ENCODE measurements around the gene NDEL1. TPM values are rescaled to one million over a fixed set of nuclear protein-coding genes. Genes with fewer than 3 reads are reported as not detected.

The NDEL1 gene
- total RNA-seq, 1 experiment from 2014 or later = 71.1 TPM

DNA sequence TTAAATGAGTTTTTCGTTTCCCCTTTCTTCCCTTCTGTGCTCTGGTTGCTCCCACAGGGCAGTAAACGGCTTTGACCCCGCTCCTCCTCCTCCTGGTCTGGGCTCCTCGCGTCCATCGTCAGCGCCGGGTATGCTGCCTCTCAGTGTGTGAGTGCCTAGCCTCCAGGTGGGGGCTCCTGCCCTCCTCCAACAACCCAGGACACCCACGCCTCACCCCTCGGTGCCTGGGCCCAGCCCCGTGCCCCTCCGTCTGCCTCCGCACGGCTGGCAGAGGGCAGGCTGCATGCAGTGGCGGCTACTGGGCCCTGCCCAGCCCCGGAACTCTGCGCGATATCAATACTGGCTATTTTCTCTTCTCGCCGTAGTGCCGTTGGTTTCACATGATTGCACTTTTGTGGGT lies 31.2 kb downstream of the NDEL1 start:
- no peak overlapping the region for H3K4me3 ChIP-seq (ENCODE audit: low read depth, low read length, poor library complexity, severe bottlenecking)
- TF ChIP-seq, protein P1, sequence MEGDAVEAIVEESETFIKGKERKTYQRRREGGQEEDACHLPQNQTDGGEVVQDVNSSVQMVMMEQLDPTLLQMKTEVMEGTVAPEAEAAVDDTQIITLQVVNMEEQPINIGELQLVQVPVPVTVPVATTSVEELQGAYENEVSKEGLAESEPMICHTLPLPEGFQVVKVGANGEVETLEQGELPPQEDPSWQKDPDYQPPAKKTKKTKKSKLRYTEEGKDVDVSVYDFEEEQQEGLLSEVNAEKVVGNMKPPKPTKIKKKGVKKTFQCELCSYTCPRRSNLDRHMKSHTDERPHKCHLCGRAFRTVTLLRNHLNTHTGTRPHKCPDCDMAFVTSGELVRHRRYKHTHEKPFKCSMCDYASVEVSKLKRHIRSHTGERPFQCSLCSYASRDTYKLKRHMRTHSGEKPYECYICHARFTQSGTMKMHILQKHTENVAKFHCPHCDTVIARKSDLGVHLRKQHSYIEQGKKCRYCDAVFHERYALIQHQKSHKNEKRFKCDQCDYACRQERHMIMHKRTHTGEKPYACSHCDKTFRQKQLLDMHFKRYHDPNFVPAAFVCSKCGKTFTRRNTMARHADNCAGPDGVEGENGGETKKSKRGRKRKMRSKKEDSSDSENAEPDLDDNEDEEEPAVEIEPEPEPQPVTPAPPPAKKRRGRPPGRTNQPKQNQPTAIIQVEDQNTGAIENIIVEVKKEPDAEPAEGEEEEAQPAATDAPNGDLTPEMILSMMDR (conservative IDR thresholded peaks at IDR 0.05; ENCODE audit: low read depth, low read length) = no peak
- TF ChIP-seq EZH2 (IDR thresholded peaks at IDR 0.05; ENCODE audit: borderline replicate concordance, low read depth, low read length, poor library complexity, severe bottlenecking) = no peak
- ChIA-PET CTCF (no interaction called here), POLR2A (ENCODE audit: low non-redundant PET) (no interaction called here)
- peaks cover 26% of the 10 kb centered on the region for H3K36me3 ChIP-seq (ENCODE audit: insufficient read depth, low read length, poor library complexity, severe bottlenecking)
- no peak overlapping the region for H3K27ac ChIP-seq (ENCODE audit: low read depth, low read length, poor library complexity, severe bottlenecking)
- peaks cover 22% of the 10 kb centered on the region for H3K4me1 ChIP-seq (ENCODE audit: insufficient read depth, low read length, poor library complexity, severe bottlenecking)
- DNase-seq (ENCODE audit: low spot score) = no peak
- BruUV-seq (replicated peaks) = no TSS peak
- no peaks in the 10 kb centered on the region for H3K9me3 ChIP-seq (ENCODE audit: low read depth, low read length, poor library complexity, severe bottlenecking)
- intact Hi-C loops (cut with micrococcal nuclease; ENCODE audit: unreplicated experiment) = no loop called here
- H3K27me3 ChIP-seq (replicated peaks; ENCODE audit: insufficient read depth, low read depth, low read length, poor library complexity) = no peaks in the 10 kb centered on the region

DNA sequence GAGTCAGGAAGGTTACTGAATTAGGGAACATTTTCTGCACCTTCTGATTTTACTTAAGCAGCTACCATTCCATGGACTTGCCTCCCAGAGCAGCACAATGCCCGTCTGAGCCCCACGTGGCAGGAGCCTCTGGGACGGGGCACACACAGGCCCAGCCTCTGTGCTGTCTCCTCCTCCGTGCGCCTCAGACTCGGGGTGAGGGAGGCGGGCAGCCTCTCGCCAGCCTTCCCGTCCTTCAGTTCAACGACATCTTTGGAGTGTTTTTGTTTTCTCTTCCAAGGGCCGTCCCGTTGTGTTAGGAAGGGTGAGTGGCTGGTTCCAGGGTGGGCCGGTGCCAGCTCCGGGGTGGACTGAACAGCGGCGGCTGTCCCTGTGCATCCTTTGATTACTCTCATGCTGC lies 31.8 kb downstream of the NDEL1 start:
- ChIA-PET POLR2A (ENCODE audit: low non-redundant PET) (no interaction called here), CTCF (no interaction called here)
- Histone ChIP-seq H3K36me3 (ENCODE audit: insufficient read depth, low read length, poor library complexity, severe bottlenecking) (peaks cover 32% of the 10 kb centered on the region), H3K27ac (ENCODE audit: low read depth, low read length, poor library complexity, severe bottlenecking) (no peak overlapping the region), H3K4me3 (ENCODE audit: low read depth, low read length, poor library complexity, severe bottlenecking) (no peak overlapping the region), H3K4me1 (ENCODE audit: insufficient read depth, low read length, poor library complexity, severe bottlenecking) (peaks cover 22% of the 10 kb centered on the region), H3K9me3 (ENCODE audit: low read depth, low read length, poor library complexity, severe bottlenecking) (no peaks in the 10 kb centered on the region), H3K27me3 (replicated peaks; ENCODE audit: insufficient read depth, low read depth, low read length, poor library complexity) (no peaks in the 10 kb centered on the region)
- TF ChIP-seq EZH2 (IDR thresholded peaks at IDR 0.05; ENCODE audit: borderline replicate concordance, low read depth, low read length, poor library complexity, severe bottlenecking) = no peak
- TF ChIP-seq, protein P1 (conservative IDR thresholded peaks at IDR 0.05; ENCODE audit: low read depth, low read length) = no peak
- BruUV-seq (replicated peaks) = no TSS peak
- intact Hi-C loops (cut with micrococcal nuclease; ENCODE audit: unreplicated experiment) = no loop called here
- DNase-seq (ENCODE audit: low spot score) = no peak

DNA sequence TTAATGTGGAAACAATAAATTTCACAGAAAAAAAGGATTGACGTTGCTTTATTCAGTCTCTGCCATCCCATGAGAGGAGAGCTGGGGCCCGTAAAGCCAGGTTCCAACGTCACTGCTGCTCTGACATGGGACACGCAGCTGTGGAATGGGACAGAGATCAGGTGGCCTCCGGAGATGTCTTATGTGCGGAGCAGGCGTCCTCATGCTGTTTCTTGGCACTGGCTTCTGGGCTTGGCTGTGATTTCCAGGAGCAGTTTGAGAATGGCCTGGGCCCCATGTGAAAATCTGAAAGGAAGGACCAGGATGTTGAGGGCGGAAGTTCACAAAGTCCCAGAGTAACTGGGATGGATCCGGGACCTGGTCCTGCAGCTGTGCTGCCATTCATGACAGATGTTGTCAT lies 32.4 kb downstream of the NDEL1 start:
- no TSS peak for BruUV-seq (replicated peaks)
- H3K4me1 ChIP-seq (ENCODE audit: insufficient read depth, low read length, poor library complexity, severe bottlenecking) = peaks cover 22% of the 10 kb centered on the region
- no peak overlapping the region for H3K27ac ChIP-seq (ENCODE audit: low read depth, low read length, poor library complexity, severe bottlenecking)
- intact Hi-C loops (cut with micrococcal nuclease; ENCODE audit: unreplicated experiment) = no loop called here
- no peak for DNase-seq (ENCODE audit: low spot score)
- H3K4me3 ChIP-seq (ENCODE audit: low read depth, low read length, poor library complexity, severe bottlenecking) = no peak overlapping the region
- no peak for TF ChIP-seq EZH2 (IDR thresholded peaks at IDR 0.05; ENCODE audit: borderline replicate concordance, low read depth, low read length, poor library complexity, severe bottlenecking)
- TF ChIP-seq, protein P1 (conservative IDR thresholded peaks at IDR 0.05; ENCODE audit: low read depth, low read length) = no peak
- no peaks in the 10 kb centered on the region for H3K27me3 ChIP-seq (replicated peaks; ENCODE audit: insufficient read depth, low read depth, low read length, poor library complexity)
- POLR2A ChIA-PET (ENCODE audit: low non-redundant PET) = no interaction called here
- no peaks in the 10 kb centered on the region for H3K9me3 ChIP-seq (ENCODE audit: low read depth, low read length, poor library complexity, severe bottlenecking)
- CTCF ChIA-PET = no interaction called here
- H3K36me3 ChIP-seq (ENCODE audit: insufficient read depth, low read length, poor library complexity, severe bottlenecking) = peaks cover 34% of the 10 kb centered on the region

All from A673 (cell line).